Stimulated activated CD8-positive, alpha-beta memory T cell treated with anti-CD3 and anti-CD28 coated beads, Interleukin-2, amount 100 ng/mL, for 48 hours (primary cell): ENCODE data around the gene ACAD11.
A peak's percentile ranks its signal among the peaks of the same experiment; 100 is the strongest.

Experiments used
- DNase-seq, 2 donors: peaks; one replicate each; pipeline ENCODE4 v3.0.0-alpha.2; 2020; ENCODE audit warnings: low read depth in 2 of 2

ACAD11 gene

GRCh38 chr3:132659365-132660051, at the start of gene ACAD11:
Gene ACAD11, minus strand, starts transcription at chr3:132659809. Its CDS starts 58 bp downstream, at chr3:132659751.
- DNase-seq: peak; percentile 13 to 22

GRCh38 chr3:132703733-132704132, 44.1 kb upstream of the ACAD11 start:
- no peak for DNase-seq

DNA sequence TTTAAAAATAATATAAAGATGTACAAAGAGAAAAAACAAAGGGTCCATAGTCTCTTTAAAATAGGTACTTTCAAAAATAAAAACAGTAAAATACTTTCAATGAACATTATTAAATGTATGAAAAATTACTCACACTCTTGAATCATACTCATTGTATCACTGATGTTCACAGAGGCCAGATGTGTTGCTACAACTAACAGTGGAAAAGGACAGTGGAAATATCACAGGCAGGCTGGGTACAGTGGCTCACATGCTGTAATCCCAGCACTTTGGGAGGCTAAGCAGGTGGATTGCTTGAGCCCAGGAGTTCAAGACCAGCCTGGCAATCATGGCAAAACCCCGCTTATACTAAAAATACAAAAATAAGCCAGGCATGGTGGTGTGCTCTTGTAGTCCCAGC, 35.8 kb upstream of the ACAD11 start:
- no peak for DNase-seq

- DNase-seq: no peak
Measured at GRCh38 chr3:132694991-132695390, 35.4 kb upstream of the ACAD11 start.

- DNase-seq: no peak
Measured at GRCh38 chr3:132690040-132690439, 30.4 kb upstream of the ACAD11 start.

- no peak for DNase-seq
Measured at GRCh38 chr3:132682201-132682600, 22.6 kb upstream of the ACAD11 start.

- DNase-seq: no peak
Measured at GRCh38 chr3:132681421-132681820, 21.8 kb upstream of the ACAD11 start.

GRCh38 chr3:132679911-132680310, 20.3 kb upstream of the ACAD11 start:
- no peak for DNase-seq

- DNase-seq: no peak
Measured at GRCh38 chr3:132675408-132675807, 15.8 kb upstream of the ACAD11 start.

DNA sequence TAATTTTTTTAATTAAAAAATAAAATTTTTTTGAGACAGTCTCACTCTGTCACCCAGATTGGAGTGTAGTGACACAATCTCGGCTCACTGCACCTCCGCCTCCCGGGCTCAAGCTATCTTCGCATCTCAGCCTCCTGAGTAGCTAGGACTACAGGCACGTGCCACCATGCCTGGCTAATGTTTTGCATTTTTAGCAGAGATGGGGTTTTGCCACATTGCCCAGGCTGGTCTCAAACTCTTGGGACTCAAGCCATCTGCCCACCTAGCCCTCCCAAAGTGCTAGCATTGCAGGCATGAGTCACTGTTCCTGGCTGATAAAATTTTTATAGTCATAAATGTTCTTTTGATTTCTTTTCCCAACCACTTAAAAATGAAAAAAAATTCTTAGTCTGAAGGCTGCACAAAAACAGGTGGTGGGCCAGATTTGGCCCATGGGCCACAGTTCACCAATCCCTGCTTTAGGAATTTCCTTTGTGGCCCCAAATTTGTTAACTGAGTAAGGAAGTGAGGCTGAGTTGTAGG, 9.7 kb upstream of the ACAD11 start:
- no peak for DNase-seq

DNA sequence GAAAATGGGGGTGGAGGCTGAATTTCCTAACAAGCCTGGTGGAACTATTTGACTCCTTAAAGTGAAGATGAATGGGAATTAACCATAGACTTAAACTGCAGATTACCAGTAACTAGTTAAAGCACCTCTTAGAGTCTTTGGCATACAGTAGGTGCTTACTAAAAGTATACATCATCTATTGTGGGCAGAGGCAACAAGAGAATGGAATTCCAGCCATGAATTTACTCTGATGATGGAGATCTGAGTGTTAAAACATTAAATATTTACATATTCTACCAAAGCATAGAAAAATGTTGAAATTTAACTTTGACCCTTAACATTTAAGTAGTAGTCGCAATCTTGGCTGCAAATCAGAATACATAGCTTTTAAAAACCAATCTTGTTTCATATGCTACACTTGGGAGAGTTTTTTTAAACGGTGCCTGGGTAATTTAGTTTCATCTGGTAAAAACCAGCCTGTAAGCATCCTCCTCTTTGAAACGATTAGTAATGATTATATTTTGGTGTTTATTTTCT, 5.7 kb upstream of the ACAD11 start:
- DNase-seq: no peak

GRCh38 chr3:132662212-132662611, 2.6 kb upstream of the ACAD11 start:
- DNase-seq: no peak

DNA sequence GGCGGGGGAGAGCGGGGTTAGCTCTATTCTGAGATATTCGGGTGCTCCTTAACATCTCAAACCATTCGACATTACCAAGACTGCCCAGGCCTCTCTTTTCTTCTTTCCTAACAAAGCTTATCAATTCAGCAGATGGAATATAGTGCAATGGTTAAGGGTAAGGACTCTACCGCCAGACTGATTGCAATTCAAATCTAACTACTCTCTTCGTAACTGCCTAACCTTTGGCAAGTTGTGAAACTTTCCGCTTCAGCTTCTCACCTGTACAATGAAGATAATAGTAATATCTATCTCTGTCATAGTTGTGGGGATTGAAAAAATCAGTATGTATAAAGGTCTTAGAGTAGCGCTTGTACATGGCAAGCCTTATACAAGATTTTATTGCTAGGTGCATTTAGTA, 1.5 kb upstream of the ACAD11 start:
- DNase-seq: no peak

DNA sequence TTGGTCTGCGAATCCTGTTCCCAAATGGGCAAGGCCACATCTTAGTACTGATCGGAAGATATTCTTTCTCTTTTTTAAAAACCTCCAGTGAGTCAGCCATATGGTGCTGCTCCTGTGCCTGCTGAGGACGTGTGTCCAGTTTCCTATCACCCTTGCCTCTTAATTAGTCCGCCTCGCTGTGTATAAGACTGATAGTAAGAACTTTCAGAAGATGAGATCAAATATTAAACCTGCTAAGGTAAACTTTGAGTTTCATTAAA, 1.1 kb upstream of the ACAD11 start:
- DNase-seq: no peak

- peak; percentile 53 to 60 for DNase-seq
Measured at GRCh38 chr3:132660052-132660810, 622 bp upstream of the ACAD11 start, which contains the start of gene UBA5. Gene UBA5, plus strand, starts transcription at chr3:132660329. Its CDS starts 209 bp downstream, at chr3:132660538.

GRCh38 chr3:132659000-132659364, 627 bp downstream of the ACAD11 start:
- DNase-seq: no peak

GRCh38 chr3:132657869-132658747, 1.5 kb downstream of the ACAD11 start:
- no peak for DNase-seq

- no peak for DNase-seq
Measured at GRCh38 chr3:132655471-132655870, 4.1 kb downstream of the ACAD11 start.

DNA sequence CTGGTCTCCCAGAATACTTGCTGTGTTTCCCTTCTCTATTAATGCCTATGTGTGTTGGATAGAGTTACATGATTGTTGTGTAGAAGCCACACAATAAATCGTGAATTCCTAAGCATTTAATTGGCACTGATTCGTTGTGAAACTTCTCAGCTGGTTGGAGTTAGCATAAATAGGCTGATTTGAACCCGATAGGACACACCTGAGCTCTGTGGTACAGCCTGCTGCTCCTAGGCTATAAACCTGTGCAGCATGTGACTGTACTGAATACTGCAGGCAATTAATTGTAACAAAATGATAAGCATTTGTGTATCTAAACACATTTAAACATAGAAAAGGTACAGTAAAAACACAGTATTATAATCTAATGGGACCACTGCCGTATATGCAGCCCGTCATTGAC, 4.9 kb downstream of the ACAD11 start:
- no peak for DNase-seq

DNA sequence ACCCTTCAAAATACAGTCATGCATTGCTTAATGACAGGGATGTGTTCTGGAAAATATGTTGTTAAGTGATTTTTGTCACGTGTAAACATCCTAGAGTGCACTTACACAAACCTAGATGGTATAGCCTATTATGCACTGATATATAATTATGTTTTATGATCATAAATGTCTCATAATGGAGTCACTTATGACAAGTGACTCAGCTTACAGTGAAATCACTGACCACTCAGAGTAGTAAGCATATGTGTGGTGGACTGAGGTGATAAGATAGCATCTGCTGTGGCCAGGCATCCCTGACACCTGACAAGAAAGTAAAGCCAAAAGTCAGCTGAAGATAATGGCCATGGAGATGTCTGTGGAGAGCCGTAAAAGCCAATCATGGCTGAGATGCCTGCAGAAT, 5.4 kb downstream of the ACAD11 start:
- DNase-seq: no peak

DNA sequence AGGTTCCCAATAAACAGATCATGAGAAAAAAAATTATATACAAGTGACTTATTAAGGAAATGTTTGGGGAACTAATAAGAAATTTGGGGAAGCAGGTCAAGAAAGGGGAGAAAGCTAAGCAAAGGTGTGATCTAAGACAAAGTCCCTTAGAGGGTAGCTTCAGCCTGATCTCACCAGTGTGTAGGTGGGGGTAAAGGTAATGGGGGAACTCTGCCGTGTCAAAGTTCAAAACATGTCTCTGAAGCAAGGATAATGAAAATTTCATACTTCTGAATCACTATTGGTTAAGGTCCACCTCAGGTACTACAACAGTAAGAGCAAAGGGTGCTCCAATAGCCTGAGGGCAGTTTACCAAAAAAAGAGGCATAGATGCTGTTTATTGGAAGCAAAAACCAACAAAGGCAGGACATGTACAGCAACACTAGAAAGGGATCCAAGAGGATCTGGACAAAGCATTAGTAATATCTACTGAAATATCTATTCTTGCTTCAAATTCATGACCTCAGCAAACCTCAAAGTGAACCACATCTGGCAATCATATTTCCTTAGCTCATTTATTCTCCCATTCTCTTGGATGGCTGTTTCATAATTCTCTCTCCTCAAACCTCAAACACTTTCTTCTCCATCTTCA, 6.9 kb downstream of the ACAD11 start:
- no peak for DNase-seq

DNA sequence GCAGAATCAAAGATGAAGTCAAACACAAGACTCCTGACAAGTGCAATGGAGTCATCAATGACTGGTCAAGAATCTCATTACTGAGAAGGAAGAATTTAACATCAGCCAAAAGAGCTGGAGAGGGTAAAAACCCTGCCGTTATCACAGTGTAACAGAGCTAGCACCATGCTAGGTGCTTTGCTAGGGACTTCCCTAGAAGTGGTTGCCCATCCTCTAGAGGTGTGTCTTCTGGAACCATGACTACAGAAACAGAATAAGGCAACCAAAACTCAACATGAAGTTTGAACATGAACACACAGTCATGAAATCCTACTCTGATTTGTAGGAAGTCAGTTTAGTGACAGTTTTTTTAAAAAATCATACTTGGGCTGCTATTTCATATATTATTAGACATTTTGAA, 9.5 kb downstream of the ACAD11 start:
- no peak for DNase-seq
